Measurements from ENCODE around the gene TEC. TPM values are rescaled to one million over a fixed set of nuclear protein-coding genes. Genes with fewer than 3 reads are reported as not detected.

The TEC gene
- total and polyA plus RNA-seq, 2 of the 8 experiments (the other 6 are each of a cell fraction or from before 2014, with no cell fraction given), result 0.73 to 1.8 TPM

DNA sequence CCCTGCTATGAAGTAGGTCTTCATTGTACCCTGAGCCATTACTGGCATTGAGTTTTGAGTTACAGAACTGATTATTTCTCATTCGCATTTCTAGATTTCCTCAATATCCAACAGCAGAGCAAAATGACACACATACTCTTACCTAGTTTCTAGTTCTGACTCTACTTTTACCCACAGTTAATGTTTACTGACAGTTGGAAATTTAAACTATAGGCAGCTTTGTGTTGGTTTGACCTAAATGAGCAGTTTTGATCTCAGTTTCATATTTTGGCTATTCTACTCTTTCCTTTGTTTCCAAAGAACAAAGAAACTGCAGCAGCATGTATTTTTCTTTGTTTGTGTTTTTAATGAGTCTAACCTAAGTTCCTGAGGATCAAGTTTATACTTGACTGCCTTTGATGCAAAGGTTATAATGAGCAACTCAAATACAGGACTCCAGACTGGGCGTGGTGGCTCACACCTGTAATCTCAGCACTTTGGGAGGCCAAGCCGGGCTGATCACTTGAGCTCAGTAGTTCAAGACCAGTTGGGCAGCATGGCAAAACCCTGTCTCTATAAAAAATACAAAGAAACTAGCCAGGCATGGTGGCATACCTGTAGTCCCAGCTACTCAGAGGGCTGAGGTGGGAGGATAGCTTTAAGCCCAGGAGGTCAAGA, 166.0 kb downstream of the TEC start (continued):
- TF ChIP-seq RNF2 (IDR thresholded peaks at IDR 0.05; ENCODE audit: borderline replicate concordance, low read depth, low read length, missing control alignments, poor library complexity, severe bottlenecking) (no peak), POLR2AphosphoS5 (IDR thresholded peaks at IDR 0.05; ENCODE audit: low read depth, low read length) (no peak), SAP30 (IDR thresholded peaks at IDR 0.05; ENCODE audit: insufficient read depth, insufficient replicate concordance, low read length) (no peak), ASH2L (IDR thresholded peaks at IDR 0.05; ENCODE audit: low read length) (no peak)

Measured in H1 (cell line).